ENCODE measurements around the gene SLC43A1.
"Not testable (repeated sequence)": the region's sequence is repeated elsewhere in the genome, so short reads cannot be mapped to it uniquely, and the experiment has no call there.

Gene SLC43A1

DNA sequence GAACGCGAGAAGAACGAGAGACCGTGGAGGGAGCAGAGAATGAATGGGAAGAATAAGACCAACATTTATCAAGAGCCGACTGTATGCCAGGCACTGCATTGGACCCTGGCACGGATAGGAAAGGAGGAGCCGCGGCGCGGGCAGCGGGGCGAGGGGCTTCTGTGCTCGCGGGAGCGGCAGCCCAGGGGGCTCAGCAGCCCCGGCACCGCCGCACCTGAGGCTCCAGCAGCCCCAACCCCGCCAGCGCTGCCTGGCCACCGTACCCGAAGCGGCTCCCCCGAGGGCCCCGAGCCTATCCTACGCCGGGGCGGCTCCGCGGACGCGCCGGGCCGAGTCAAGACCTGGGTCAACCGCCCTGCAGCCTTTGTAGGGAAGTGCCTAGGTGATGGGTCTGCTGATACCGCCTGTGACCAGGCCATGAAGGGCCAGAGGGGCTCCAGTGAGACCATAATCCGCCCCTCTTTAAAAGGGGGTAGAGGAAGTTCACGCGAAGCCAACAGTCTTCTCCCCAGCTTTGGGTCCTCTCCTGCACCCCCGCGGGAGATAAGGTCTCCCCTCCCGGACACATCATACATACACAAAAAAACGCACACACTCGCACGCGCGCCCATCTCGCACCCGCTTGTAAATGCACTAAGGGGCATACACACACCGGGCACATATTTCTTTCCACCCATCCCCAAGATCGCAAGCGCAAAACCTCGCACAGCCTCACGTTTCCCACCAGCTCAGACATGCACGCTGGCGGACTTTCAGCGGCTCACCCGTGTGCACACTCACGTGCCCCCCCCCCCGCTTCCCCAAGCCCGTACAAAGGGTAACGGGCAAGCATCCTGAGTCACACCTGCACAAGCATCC lies 56.1 kb downstream of the SLC43A1 start:
- H3K36me3 ChIP-seq (ENCODE audit: control insufficient read depth in 2 of 2, insufficient read depth in 2 of 2, low read length in 2 of 2) = no peaks in the 10 kb centered on the region
- peak overlapping the region; percentile 57 to 61 for H3K4me3 ChIP-seq (ENCODE audit: low read length in 2 of 2)
- H3K9me3 ChIP-seq (ENCODE audit: control insufficient read depth in 2 of 2, low read length in 2 of 2) = no peaks in the 10 kb centered on the region
- H3K27ac ChIP-seq (ENCODE audit: low read length) = no peak overlapping the region
- H3K4me1 ChIP-seq (ENCODE audit: control insufficient read depth, insufficient read depth, low read length) = peaks cover 32% of the 10 kb centered on the region
- peaks cover 38 to 60% of the 10 kb centered on the region in 2 donors for H3K27me3 ChIP-seq (ENCODE audit: control insufficient read depth in 1 of 2, insufficient read depth in 2 of 2, low read length in 2 of 2)
- peak overlapping the region in 1 of 2 donors; percentile 20 for H3K9ac ChIP-seq (ENCODE audit: low read length in 2 of 2)

DNA sequence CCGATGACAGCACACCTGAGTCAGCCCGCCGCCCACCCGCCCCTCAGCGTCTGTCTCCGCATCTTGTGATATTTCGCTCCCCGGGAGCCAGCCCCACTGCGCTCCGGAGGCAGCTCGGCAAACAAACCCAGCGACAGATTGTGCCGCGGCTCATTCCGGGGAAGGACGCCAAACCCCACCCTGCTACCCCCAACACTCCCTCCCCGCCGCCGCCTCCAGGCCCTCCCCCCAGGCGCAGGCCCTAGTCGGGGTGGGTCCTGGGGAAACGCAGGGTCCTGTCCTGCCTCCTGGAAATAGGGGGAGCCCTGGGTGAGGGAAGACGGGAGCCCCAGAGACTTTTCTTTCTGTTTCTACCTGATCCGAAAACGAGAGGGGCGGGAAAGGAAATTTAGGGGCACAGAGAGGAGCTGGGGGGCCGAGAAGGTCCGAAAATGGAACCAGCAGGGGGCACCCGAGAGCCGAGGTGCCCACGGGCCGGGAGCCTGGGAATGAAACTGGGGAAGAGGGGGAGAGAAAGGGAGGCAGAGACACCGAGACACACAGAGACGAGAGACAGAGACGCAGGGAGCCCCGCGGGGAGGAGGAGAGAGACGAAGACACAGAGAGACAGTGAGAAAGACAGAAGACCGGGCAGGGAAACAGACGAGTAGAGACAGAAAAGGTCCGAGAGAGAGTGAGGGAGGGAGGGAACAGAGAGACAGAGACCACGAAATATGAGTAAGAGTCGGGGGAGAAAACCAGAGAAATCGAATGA lies 56.9 kb downstream of the SLC43A1 start:
- H3K9ac ChIP-seq (ENCODE audit: low read length in 2 of 2) = peak overlapping the region in 1 of 2 donors; percentile 20
- peaks cover 32% of the 10 kb centered on the region for H3K4me1 ChIP-seq (ENCODE audit: control insufficient read depth, insufficient read depth, low read length)
- peak overlapping the region; percentile 57 to 61 for H3K4me3 ChIP-seq (ENCODE audit: low read length in 2 of 2)
- H3K27me3 ChIP-seq (ENCODE audit: control insufficient read depth in 1 of 2, insufficient read depth in 2 of 2, low read length in 2 of 2) = peaks cover 38 to 58% of the 10 kb centered on the region in 2 donors
- H3K27ac ChIP-seq (ENCODE audit: low read length) = no peak overlapping the region
- H3K36me3 ChIP-seq (ENCODE audit: control insufficient read depth in 2 of 2, insufficient read depth in 2 of 2, low read length in 2 of 2) = no peaks in the 10 kb centered on the region
- H3K9me3 ChIP-seq (ENCODE audit: control insufficient read depth in 2 of 2, low read length in 2 of 2) = no peaks in the 10 kb centered on the region

DNA sequence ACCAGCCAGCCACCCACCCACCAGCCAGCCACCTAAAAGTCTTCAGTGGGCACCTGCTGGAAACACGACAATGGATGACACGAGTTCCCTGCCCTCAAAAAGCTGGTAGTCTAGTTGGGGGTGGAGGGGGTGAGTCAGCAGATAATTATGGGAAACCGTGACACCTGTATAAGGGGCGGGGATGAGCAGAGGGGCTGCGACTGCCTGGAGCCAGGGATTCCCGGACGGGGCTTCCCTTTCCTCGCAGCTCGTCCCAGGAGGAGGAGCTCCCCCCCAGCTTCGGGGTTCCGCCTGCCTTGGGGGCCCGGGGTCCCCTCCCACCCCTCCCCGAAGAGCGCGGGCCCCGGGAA lies 57.5 kb downstream of the SLC43A1 start:
- H3K4me3 ChIP-seq (ENCODE audit: low read length in 2 of 2) = peak overlapping the region in 1 of 2 donors; percentile 61
- peaks cover 40 to 58% of the 10 kb centered on the region in 2 donors for H3K27me3 ChIP-seq (ENCODE audit: control insufficient read depth in 1 of 2, insufficient read depth in 2 of 2, low read length in 2 of 2)
- no peak overlapping the region for H3K27ac ChIP-seq (ENCODE audit: low read length)
- peaks cover 32% of the 10 kb centered on the region for H3K4me1 ChIP-seq (ENCODE audit: control insufficient read depth, insufficient read depth, low read length)
- H3K9ac ChIP-seq (ENCODE audit: low read length in 2 of 2) = no peak overlapping the region
- H3K36me3 ChIP-seq (ENCODE audit: control insufficient read depth in 2 of 2, insufficient read depth in 2 of 2, low read length in 2 of 2) = no peaks in the 10 kb centered on the region
- H3K9me3 ChIP-seq (ENCODE audit: control insufficient read depth in 2 of 2, low read length in 2 of 2) = no peaks in the 10 kb centered on the region

DNA sequence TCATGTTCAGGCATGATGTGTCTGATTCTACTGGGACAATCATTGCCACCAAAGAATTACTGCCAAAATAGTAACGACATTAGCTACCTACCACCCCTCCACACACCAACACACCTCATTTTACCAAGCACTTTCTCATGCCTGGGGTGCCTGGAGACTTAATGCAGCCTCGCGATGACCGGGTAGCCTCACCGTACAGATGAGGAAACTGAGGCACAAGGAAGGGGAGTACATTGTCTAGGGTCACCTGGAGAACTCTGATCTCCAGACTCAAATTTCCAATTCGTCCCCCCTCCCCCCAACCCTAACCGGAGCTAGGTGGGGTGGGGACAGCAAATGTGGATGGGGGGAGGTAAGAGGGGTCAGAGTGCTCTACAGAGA lies 57.9 kb downstream of the SLC43A1 start:
- H3K9ac ChIP-seq (ENCODE audit: low read length in 2 of 2) = peak overlapping the region in 1 of 2 donors; percentile 13
- no peaks in the 10 kb centered on the region for H3K36me3 ChIP-seq (ENCODE audit: control insufficient read depth in 2 of 2, insufficient read depth in 2 of 2, low read length in 2 of 2)
- peak overlapping the region in 1 of 2 donors; percentile 49 for H3K4me3 ChIP-seq (ENCODE audit: low read length in 2 of 2)
- peaks cover 32% of the 10 kb centered on the region for H3K4me1 ChIP-seq (ENCODE audit: control insufficient read depth, insufficient read depth, low read length)
- H3K9me3 ChIP-seq (ENCODE audit: control insufficient read depth in 2 of 2, low read length in 2 of 2) = no peaks in the 10 kb centered on the region
- no peak overlapping the region for H3K27ac ChIP-seq (ENCODE audit: low read length)
- peaks cover 39 to 56% of the 10 kb centered on the region in 2 donors for H3K27me3 ChIP-seq (ENCODE audit: control insufficient read depth in 1 of 2, insufficient read depth in 2 of 2, low read length in 2 of 2)

DNA sequence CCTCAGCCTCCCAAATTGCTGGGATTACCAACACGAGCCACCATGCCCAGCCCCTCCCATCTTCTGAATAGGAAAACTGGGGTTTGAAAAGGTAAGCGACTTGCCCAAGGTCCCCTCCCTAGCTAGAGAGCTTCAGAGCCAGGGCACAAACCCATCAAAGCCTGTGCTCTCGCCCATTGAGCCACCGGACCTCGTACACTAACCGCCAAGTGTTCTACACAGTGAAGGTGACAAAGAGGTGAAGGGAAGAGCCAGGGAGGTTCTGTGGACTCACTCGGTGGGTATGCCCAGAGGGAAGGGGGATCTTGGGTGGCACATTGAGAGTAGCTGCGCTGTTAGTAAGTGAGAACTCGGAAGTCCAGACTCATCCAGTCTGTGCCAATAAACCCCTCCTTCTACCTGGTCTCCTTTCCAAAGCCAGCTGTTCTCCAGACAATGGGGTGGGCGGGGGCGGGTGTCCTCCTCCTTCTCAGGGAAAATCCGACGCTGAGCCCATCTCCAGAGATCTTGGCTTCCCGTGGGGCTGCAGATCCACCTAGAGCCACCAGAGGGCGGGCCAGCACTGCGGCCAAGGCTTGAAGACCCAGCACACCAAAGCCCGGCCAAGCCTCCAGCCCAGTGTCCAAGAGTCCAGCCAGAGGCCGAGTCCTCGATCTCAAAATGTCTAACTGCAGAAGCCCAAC lies 58.4 kb downstream of the SLC43A1 start:
- no peaks in the 10 kb centered on the region for H3K9me3 ChIP-seq (ENCODE audit: control insufficient read depth in 2 of 2, low read length in 2 of 2)
- H3K4me1 ChIP-seq (ENCODE audit: control insufficient read depth, insufficient read depth, low read length) = peaks cover 32% of the 10 kb centered on the region
- H3K27me3 ChIP-seq (ENCODE audit: control insufficient read depth in 1 of 2, insufficient read depth in 2 of 2, low read length in 2 of 2) = peaks cover 38 to 53% of the 10 kb centered on the region in 2 donors
- H3K4me3 ChIP-seq (ENCODE audit: low read length in 2 of 2) = peak overlapping the region in 1 of 2 donors; percentile 49
- H3K9ac ChIP-seq (ENCODE audit: low read length in 2 of 2) = peak overlapping the region in 1 of 2 donors; percentile 13
- H3K27ac ChIP-seq (ENCODE audit: low read length) = no peak overlapping the region
- H3K36me3 ChIP-seq (ENCODE audit: control insufficient read depth in 2 of 2, insufficient read depth in 2 of 2, low read length in 2 of 2) = no peaks in the 10 kb centered on the region

DNA sequence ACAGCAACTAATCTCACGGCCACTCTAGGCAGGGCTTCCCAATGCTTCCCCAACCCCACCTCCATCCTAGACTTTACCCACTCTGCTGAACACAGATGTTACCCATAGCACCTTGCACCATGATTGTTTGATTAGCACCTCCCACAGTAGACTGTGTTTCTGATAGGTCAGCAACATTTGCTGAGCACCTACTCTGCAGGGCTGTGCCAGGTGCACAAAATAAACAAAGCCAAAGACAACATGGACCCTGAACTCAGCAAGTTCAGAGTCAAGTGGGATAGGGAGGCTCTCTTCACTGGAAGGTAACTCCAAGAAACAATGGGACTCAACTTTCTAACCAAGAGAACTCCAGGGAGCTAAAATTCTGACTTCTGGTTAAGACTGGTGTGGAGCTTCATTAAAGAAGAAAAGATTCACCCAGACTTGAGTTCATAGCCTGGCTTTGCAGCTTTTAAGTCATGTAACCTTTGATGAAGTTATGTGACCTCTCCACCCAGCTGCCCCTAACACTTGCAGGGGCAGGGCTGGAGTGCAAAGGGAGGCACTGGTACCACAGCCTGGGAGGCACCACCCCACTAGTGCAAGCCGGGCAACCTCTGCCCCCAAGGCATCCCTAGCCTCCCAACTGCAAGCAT lies 61.8 kb downstream of the SLC43A1 start:
- Histone ChIP-seq H3K4me3 (ENCODE audit: low read length in 2 of 2) (no peak overlapping the region), H3K9me3 (ENCODE audit: control insufficient read depth in 2 of 2, low read length in 2 of 2) (no peaks in the 10 kb centered on the region), H3K4me1 (ENCODE audit: control insufficient read depth, insufficient read depth, low read length) (peaks cover 16% of the 10 kb centered on the region), H3K36me3 (ENCODE audit: control insufficient read depth in 2 of 2, insufficient read depth in 2 of 2, low read length in 2 of 2) (no peaks in the 10 kb centered on the region), H3K27ac (ENCODE audit: low read length) (no peak overlapping the region), H3K27me3 (ENCODE audit: control insufficient read depth in 1 of 2, insufficient read depth in 2 of 2, low read length in 2 of 2) (peaks cover 21% of the 10 kb centered on the region in 2 donors), H3K9ac (ENCODE audit: low read length in 2 of 2) (no peak overlapping the region)

DNA sequence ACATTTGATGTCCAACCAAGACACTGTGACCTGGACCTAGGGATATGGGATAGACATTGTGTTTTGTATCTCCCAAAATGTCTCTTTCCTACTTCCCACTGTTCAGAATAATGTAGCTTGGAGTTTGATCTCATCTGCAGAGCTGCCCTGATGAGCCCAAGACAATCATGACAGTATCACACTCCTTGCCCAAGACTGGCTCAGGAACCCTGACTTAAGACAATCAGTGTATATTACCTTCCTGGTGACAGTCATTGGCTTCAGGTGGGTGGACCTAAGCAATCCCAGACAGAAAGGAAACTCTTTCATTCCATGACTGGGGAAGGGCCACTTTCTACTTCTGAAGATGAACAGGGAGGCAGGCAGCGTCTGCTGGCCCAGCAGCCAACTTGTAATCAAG lies 69.4 kb downstream of the SLC43A1 start:
- Histone ChIP-seq H3K4me1 (ENCODE audit: control insufficient read depth, insufficient read depth, low read length) (no peaks in the 10 kb centered on the region), H3K27ac (ENCODE audit: low read length) (no peak overlapping the region), H3K4me3 (ENCODE audit: low read length in 2 of 2) (no peak overlapping the region), H3K9me3 (ENCODE audit: control insufficient read depth in 2 of 2, low read length in 2 of 2) (no peaks in the 10 kb centered on the region), H3K36me3 (ENCODE audit: control insufficient read depth in 2 of 2, insufficient read depth in 2 of 2, low read length in 2 of 2) (no peaks in the 10 kb centered on the region), H3K27me3 (ENCODE audit: control insufficient read depth in 1 of 2, insufficient read depth in 2 of 2, low read length in 2 of 2) (peaks cover 0 to 6% of the 10 kb centered on the region in 2 donors), H3K9ac (ENCODE audit: low read length in 2 of 2) (no peak overlapping the region)

DNA sequence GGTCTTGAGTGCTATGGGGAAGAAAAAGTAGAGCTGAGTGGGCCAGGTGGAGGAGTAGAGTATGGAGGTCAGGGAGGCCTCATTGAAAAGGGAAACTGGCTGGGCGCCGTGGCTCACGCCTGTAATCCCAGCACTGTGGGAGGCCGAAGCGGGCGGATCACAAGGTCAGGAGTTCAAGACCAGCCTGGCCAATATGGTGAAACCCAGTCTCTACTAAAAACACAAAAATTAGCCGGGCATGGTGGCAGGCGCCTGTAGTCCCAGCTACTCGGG lies 70.4 kb downstream of the SLC43A1 start:
- not testable (repeated sequence) for H3K9me3 ChIP-seq (ENCODE audit: control insufficient read depth in 2 of 2, low read length in 2 of 2); H3K27me3 ChIP-seq (ENCODE audit: control insufficient read depth in 1 of 2, insufficient read depth in 2 of 2, low read length in 2 of 2); H3K36me3 ChIP-seq (ENCODE audit: control insufficient read depth in 2 of 2, insufficient read depth in 2 of 2, low read length in 2 of 2); H3K27ac ChIP-seq (ENCODE audit: low read length); H3K9ac ChIP-seq (ENCODE audit: low read length in 2 of 2); H3K4me1 ChIP-seq (ENCODE audit: control insufficient read depth, insufficient read depth, low read length); H3K4me3 ChIP-seq (ENCODE audit: low read length in 2 of 2)

DNA sequence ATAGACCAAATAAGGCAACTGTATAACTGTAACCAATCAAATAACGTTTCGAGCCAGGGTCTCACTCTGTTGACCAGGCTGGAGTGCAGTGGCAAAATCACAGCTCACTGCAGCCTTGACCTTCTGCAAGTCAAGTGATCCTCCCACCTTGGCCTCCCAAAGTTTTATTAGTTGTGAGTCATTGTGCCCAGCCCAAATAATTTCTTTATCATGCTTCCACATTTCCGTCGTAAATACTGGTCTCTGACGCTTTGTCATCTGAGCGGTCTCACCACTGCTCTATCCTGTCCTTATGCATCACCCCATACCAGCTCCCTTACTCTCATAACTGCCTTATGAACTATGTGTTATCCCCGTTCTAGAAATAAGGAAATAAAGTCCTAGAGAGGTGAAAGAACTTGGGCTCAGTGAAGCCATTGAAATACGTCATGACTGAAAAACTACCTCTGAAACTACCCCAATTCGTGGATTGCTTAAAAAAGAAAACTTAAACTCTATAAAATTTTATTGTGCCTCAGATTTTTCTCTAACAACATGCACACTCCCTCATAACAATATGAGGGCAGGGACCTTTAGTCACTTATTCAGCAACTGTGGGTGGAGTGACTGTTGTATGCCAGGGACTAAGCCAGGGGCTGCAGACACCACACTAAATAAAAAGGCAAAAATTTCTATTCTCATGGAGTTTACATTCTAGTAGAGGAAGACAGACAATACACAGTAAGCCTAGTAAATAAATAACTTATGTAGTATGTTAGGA lies 71.0 kb downstream of the SLC43A1 start:
- Histone ChIP-seq H3K4me1 (ENCODE audit: control insufficient read depth, insufficient read depth, low read length) (no peaks in the 10 kb centered on the region), H3K4me3 (ENCODE audit: low read length in 2 of 2) (no peak overlapping the region), H3K9ac (ENCODE audit: low read length in 2 of 2) (no peak overlapping the region), H3K27ac (ENCODE audit: low read length) (no peak overlapping the region), H3K27me3 (ENCODE audit: control insufficient read depth in 1 of 2, insufficient read depth in 2 of 2, low read length in 2 of 2) (peaks cover 0 to 6% of the 10 kb centered on the region in 2 donors), H3K9me3 (ENCODE audit: control insufficient read depth in 2 of 2, low read length in 2 of 2) (no peaks in the 10 kb centered on the region), H3K36me3 (ENCODE audit: control insufficient read depth in 2 of 2, insufficient read depth in 2 of 2, low read length in 2 of 2) (no peaks in the 10 kb centered on the region)

Data from stomach smooth muscle (tissue), 2 donors.